Non-pigmented ciliary epithelial cell (primary cell): Measurements from ENCODE around the gene NFATC1.

ENCODE experiments used
- DNase-seq: peaks from one replicate; pipeline ENCODE4 v3.0.0-alpha.2; 2010; ENCODE audit warnings: low read depth

NFATC1 gene

DNA sequence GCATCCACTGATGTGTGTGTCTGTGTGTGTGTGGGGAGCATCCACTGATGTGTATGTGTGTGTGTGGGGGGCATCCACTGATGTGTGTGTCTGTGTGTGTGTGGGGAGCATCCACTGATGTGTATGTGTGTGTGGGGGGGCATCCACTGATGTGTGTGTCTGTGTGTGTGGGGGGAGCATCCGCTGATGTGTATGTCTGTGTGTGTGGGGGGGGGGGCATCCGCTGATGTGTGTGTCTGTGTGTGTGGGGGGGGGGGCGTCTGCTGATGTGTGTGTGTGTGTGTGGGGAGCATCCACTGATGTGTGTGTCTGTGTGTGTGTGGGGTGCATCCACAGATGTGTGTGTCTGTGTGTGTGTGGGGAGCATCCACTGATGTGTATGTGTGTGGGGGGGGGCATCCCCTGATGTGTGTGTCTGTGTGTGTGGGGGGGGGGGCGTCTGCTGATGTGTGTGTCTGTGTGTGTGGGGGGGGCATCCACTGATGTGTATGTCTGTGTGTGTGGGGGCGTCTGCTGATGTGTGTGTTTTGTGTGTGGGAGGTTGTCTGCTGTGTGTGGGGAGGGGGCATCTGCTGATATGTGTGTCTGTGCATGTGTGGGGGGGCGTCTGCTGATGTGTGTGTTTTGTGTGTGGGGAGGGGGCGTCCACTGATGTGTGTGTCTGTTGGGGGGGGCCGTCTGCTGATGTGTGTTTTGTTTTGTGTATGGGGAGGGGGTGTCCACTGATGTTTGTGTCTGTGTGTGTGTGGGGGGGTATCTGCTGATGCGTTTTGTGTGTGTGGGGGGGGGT lies 125.9 kb downstream of the NFATC1 start:
- no peak for DNase-seq

DNA sequence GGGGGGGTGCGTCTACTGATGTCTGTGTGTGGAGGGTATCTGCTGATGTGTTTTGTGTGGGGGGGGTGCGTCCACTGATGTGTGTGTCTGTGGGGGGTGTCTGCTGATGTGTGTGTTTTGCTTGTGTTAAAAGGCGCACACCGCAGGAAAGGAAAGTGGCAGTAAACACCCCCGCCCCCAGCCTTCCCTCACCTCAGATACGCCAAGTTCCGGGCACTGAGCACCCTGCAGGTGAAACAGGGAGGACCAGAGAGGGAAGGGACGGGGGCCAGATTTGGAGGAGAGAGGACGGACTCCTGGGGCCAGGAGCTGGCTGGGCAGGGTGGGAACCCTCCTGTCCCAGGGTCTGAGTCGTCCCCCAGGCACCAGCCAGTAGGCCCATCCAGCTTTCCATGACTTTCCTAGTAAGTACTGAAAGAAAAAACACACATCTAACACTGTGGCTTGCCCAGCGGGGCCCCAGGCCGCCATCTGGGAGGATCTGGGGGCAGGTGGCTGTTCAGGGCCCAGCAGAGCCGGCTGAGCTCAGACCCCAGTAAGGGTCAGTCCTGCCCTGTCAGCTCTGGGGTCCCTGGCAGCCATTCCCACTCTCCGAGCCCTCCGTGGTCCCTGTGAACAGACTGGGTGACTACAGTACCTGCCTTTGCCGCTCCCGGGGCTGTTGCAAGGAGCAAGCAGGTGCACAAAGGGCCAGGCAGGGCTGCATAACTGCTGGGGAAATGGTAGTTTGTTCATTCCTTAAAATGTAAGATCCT lies 126.9 kb downstream of the NFATC1 start:
- no peak for DNase-seq

DNA sequence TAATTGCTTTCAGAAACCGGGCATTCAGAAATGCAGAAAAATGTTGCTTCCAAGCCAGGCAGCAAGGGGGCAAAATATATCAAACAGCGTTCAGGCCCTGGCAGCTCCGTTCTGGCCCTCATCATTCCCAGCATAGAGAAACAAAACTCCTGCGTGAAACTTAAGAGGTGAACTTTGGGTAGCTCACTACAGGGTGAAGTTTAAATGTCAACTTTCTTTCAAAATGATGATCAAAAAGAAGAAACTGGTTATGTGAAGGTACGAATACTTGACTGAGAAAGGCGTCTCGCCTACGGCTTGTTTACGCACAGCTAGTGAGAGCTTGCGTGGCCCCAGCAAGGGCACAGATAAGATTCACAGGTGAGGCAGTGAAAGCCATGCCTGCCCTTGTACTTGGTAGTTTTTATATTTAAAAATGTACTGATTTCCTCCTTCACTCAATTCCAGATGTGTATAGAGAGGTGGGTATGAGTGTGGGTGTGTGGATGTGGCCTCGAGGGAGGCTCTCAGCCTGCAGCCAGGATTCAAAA lies 127.5 kb downstream of the NFATC1 start:
- no peak for DNase-seq

DNA sequence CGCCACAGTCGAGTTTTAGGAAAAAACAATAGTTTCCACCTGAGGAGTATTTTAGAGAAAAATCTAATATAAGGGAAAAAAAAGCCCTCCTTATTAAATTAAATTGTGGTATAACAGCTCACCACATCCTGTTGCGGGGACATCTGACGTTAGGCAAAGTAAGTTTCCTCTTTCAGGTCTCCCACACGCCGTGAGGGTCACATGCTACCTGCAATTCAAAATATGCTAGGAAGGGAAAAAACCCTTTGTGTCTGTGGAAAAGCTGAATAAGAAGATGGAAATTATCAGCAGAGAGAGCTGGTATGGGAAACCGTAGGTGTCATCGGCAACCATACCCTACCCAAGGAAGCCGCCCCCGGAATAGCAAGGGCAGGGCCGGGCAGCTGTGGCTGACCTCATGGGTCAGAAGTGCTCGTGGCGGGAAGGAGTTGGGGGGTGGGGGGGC lies 128.0 kb downstream of the NFATC1 start:
- no peak for DNase-seq

DNA sequence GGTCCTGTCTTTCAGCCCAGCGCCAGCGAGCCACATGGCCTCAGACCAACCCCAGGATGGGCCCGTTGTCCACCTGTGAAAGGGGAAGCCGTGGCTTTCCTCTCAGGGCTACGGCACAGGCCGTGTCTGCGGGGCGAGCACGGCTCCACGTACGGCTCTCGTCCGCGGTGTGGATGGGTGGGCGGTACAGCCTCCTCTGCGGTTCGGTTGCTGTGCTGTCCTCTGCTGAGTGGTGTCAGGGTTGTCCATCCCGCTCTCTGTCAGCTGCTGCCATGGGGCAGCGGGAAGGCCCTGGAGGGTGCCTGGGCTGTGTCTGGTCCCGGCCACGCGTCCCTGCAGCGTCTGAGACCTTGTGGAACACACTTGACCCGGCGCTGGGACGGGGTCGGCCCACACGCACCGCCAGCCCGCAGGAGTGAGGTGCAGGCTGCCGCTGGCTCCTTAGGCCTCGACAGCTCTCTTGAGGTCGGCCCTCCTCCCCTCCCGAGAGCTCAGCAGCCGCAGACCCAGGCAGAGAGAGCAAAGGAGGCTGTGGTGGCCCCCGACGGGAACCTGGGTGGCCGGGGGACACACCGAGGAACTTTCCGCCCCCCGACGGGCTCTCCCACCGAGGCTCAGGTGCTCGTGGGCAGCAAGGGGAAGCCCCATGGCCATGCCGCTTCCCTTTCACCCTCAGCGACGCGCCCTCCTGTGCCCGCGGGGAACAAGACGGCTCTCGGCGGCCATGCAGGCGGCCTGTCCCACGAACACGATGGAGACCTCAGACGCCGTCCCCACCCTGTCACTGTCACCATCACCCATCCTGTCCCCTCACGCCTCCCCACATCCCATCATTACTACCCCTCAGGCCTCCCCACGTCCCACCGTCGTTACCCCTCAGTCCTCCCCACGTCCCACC lies 128.7 kb downstream of the NFATC1 start:
- no peak for DNase-seq

DNA sequence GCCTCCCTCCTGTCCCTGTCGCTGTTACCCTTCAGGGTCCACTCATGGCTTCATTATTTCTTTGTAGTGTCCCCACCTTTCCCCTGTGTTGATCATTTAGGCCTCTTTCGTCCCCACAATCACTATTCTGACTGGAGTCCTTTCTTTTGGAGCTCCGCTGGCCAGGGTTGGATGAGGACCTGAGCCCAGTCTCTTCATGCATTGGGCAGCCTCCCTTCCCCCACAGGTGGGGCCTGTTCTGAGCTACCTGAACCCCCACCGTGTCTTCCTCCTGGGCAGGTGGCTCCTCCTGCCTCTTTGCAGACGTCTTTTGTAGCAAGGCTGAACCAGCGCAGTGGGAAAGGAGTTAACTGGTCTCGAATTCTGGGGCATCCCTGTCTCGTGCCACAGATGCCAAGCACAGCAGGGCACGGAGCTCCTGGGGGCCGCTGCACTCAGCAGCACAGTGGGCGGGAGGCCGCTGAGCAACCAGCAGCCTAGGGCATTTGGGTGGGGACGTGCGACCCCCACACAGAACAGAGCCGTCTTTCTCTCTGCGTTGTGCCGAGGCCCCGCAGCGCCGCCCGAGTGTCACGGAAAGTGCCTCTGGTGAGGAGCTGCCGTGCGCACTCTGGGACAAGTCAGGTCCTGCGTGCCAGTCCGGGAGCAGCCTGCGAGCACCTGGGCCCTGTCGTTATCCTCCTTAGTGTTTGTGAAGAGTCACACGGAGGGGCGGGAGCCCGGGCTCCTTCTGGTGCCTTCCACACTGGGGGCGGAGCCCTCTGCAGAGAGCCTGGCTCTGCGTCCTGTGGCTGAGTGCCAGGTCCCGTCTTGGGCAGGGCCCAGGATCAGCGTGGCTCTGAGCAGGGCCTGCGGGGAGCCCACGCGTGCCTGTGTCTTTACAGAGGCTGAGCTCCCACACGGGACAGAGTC lies 130.1 kb downstream of the NFATC1 start:
- DNase-seq = no peak

DNA sequence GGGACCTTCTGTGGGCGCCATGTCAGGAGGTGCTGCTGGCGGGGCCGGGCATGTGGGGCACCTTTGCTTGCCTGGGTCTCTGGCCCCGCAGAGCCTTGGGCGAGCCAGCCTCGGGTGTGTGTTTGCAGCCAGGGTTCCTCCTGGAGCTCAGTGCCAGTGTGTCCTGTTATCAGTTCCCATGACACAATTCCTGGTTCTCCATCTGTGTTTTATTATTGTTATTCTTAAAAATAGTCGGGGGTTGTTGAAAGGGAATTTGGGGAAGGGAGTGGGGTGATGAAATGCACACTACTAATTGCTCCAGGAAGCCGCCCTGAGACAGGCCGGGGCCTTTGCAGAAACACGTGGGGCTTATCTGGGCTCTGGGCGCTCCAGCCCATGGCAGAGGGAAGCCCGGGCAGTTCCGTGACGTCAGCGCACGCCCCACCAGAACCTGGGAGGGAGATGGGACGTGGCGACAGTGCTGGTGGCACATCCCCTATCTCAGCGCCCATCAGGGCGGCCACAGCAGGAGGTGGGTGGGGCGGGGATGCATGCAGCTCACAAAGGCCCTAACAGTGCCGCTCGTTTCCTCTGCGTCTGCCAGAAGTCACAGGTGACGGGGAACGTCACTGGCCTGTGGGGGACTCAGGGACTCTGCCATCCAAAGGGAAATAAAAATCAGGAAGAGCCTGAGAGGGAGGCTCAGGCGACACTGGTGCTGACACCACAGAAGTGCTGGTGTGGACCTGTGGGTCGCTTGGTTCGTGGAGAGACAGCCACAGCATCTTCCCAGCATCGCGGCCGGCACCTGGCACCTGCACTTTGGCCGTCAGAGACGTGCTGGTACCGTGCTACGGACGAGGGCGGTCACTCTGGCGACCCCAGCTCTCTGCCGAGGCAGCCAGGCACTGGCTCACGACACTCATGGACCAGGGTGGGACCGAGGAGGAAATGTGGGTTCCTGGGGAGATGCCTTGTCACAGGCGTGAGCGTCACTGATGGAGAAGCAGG lies 131.0 kb downstream of the NFATC1 start:
- DNase-seq = no peak

DNA sequence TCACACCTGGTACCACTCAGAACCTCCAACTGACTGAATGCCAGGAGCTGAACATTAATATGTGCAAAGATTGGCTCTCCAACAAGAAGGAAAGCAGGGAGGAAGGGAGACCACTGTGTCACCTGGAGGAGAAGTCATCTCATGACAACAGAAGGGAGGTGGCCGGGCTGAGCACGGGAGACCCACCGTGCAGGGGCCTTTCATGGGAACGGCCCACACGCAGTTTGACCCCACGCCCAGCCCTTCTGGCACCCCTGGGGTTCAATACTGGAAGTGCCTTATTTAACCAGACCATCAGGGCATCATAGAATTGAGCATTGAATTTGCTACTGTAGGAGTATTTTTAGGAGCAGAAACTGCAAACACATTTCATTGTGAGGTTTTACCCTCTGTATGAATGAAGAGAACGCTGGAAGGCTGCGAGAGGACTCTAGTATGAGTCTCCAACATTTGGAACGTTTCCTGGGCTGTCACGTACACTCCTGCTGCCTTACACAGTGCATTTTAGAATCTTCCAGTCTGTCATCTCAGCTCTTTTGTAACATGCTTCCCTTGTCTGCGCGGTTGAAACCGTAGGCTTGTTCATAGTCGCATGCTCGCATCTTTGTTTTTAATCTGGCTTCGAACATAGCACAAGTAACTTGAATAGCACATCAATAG lies 132.1 kb downstream of the NFATC1 start:
- no peak for DNase-seq

DNA sequence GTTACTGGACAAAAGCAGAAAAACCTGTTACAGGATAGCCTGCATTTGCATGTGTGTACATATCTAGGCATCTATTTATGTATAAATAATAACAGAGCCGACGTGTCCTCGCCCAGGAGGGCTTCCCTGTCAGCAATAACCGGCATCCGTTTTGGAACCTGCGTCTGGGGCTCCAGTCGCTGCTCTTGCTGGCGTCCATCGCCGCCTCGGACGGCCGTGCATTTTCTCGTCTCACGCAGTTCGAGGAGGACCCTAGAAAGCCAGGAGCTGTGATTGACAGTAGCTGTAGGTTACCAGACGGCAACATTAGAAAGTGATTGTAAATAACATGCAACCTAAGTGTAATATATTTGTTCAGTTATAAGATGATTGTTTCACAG lies 132.6 kb downstream of the NFATC1 start:
- DNase-seq = no peak

DNA sequence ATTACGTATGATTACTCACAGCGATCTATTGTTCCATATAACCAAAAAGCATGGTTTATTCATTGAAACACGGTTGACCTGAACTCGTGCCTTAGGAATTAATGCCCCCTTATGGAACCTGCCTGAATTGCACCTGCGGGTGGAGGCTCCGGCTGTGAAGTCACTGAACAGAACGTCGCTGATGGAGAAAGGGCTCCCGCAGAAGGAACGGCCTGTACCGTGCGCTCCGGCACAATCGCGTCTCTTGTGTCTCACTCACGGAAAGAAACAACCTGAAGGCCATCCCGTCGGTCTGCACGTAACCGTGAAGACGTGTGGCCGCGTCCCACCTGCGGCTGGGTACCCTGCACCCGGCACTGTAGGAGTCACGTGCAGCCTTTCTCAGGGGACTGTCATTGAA lies 133.1 kb downstream of the NFATC1 start:
- DNase-seq = peak; percentile 27

DNA sequence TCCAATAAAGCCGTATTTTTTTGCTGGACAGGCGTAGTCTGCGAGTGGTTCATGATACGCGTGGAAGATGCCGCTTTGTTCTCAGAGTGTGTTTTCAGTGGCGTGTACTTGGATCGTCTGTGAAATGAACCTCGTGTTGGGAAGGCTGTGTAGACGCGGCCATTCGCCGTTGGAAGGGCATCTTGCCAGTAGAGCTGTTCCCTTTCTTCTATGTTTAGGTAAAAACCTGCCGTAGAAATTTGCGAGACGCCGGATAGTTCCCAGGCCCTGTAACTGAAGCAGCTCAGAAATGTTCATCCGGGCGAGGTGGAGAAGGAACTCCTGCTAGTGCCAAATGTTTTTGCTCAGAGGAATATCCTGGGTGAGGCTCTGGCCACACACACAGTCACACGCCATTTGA lies 133.6 kb downstream of the NFATC1 start:
- DNase-seq = no peak

DNA sequence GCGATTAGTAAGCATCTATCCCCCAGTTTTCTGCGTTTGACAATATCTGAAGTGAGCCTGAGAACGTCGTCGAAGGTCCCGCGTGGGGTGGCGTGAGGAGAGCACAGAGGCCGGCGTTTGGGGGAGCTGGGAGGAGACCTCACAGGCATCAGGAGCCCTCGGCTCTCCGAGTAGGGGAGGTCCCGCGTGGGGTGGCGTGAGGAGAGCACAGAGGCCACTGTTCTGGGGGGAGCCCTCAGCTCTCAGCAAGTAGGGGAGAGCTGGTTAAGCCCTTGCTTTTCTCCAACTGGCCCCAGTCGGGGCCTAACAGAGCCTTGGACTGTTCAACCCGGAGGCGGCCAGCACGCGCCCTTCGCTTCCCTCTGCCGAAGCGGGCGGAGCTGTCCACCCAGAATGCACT lies 134.3 kb downstream of the NFATC1 start:
- no peak for DNase-seq

DNA sequence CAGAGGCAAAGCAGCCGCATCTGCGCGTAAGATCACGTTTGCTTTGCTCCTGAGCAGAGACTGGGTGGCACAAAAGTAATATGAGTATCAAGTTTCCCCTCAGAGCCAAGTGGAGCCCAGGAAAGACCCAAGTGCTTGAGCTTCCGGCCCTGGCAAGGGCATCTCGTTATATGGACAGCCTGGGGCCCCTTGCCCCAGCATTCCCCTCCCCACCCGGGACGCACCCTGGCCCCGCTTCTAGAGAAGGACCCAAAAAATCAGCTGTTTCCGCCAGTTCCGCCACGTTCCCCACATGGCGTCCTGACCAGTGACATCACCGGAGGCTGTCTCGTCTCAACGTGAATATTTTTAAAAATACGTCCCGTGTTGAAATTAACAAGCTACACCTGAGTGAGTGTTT lies 135.1 kb downstream of the NFATC1 start:
- DNase-seq = no peak

DNA sequence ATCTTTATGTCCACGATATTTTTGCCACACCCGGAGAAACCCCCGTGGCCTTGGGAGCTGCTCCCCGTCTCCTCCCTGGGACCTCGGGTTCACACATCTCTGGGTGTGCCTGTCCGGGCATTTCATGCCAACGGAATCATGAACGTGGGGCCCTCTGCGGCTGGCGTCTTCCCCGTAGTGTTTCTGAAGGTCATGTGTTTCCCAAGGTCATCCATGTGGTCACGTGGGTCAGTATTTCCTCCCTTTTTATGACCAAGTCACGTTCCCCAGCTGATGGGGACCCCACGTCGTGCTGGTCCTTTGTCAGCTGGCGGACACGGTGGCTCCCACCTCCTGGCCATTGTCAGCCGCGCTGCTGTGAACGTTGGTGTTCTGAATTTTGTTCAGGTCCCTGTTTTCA lies 135.7 kb downstream of the NFATC1 start:
- no peak for DNase-seq

DNA sequence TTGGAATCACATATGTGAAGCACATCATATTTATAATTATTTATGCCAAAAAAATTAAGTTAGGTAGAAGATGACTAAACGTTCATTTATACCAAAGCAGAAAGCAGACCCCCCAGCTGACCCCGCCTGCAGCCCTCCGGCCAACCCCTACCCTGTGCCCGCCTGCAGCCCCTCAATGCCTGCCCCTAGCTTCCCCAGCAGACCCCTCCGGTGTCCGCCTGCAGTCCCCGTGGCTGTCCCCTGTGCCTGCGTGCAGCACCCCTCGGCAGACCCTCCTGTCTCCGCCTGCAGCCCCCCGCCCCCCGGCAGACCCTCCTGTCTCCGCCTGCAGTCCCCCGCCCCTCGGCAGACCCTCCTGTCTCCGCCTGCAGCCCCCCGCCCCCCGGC lies 136.2 kb downstream of the NFATC1 start:
- no peak for DNase-seq

DNA sequence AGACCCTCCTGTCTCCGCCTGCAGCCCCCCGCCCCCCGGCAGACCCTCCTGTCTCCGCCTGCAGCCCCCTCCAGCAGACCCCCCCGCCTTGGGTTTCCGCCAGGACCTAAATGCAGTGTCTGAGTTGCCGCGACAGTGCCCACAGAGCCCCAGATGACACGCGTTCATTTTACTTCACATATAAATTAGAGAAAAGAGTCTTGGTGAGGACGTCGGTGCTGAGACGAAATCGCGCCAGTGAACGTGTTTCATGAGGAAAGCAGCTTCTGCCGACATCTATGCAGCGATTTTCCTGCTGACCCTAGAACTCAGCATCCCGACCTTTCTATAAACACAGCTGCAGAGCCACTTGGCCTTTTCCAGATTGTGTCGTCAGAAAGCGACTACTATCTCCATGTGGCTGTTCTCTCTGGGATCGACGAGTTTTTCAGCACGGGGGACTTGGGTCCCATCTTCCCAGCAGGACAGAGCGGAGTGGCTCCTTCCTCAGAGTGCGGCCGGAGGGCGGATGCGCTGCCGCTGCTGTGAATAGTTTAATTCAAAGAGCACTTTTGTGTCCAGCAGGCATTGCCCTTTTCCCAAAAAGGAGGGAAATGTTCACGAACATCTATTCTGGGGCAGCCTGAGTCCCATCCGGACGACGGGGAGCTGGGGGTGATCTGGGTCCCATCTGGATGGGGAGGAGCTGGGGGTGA lies 136.7 kb downstream of the NFATC1 start:
- no peak for DNase-seq

DNA sequence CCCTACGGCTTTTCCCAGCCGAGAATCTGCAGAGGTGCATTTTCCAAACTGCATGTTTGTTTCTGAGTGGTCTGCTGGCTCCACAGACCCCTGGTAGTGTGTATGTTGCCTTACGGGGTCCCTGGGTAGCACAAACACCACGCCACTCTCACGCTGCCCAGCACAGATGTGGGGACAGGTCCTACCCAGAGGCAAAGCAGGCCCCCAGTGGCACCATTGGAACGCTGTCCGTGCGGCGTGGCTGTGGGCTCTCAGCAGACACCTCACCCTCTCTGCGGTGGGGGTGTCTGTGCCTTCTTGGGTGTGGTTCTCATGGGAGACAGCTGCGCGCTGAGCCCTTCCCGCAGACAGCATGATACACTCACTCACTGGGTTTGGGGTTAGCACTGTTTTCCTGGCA lies 137.4 kb downstream of the NFATC1 start:
- DNase-seq = no peak

DNA sequence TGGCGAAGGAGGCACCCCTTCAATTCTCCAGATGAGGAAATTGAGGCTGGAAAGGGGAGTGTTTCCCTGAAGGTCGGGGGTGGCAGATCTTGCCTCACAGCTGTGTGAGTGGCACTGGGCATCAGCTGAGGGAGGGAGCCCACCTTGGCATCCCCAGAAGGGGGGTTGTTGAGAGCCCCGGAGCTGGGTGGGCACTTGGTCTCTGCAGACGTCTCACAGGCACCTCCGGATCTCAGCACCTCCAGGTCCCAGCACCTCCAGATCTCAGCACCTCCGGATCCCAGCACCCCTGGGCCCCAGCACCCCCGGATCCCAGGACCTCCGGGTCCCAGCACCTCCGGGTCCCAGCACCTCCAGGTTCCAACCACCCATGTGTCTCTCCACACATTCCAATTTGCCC lies 137.9 kb downstream of the NFATC1 start:
- no peak for DNase-seq

DNA sequence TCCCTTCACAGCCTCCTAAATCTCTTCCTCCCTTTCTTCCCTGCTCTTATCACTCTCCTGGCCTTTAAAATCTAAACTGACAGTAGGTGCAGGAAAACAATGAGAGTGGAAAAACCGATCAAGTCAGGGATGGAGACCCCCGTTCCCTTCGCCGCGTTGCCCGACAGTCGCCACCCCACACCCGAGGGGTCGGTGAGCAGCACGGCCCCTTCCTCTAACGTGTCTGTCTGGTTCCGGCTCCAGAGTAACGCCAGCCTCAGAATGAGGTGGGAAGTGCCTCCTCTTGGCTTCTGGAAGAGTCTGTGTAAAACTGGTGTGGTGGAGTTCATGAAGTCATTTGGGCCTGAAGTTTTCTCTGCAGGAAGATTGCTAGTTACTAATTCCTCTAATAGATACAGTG lies 138.6 kb downstream of the NFATC1 start:
- no peak for DNase-seq
